ENCODE measurements around the gene HOOK2. TPM values are rescaled to one million over a fixed set of nuclear protein-coding genes. Genes with fewer than 3 reads are reported as not detected.

The HOOK2 gene
- total and polyA plus RNA-seq, 2 experiments from 2014 or later: 56.9 to 86.4 TPM

DNA sequence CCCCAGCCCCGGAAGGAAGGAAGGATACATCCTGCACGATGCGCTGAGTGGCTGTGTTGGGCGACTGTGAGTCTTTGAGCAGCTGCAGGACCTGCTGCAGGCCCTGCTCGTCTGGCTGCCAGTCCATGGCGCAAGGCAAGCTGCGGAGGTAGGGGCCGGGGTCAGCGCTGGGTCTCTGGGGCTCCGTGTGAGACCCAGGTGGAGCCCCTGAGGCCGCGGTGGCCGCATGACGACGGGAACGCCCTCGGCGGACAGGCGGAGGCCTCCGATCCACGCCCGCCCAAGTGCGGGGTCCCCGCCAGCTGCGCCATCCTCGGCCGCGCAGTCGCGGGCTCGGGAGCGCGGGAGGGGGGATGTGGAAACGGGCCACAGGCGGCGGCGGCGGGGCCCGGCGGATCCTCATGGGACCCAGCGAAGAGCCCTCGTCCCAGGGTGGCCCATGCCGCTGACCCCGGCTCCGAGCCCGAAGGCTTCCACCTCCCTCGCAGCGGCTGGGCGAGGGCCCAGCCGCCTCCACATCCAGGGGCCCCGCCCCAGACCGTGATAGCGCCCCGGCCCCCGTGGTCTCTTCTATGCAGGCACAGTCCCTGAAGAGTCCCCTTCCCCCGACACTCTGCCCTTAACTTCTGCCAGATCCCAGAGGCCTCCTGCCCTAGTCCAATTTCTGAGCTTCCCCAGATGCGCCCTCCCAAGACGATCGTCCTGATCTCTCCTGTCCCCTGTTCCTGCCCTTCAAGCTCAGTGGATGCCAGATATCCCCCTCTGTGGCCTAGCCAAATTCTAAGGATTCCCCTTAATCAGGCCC lies 54.3 kb downstream of the HOOK2 start (continued):
- TF ChIP-seq, protein P1, sequence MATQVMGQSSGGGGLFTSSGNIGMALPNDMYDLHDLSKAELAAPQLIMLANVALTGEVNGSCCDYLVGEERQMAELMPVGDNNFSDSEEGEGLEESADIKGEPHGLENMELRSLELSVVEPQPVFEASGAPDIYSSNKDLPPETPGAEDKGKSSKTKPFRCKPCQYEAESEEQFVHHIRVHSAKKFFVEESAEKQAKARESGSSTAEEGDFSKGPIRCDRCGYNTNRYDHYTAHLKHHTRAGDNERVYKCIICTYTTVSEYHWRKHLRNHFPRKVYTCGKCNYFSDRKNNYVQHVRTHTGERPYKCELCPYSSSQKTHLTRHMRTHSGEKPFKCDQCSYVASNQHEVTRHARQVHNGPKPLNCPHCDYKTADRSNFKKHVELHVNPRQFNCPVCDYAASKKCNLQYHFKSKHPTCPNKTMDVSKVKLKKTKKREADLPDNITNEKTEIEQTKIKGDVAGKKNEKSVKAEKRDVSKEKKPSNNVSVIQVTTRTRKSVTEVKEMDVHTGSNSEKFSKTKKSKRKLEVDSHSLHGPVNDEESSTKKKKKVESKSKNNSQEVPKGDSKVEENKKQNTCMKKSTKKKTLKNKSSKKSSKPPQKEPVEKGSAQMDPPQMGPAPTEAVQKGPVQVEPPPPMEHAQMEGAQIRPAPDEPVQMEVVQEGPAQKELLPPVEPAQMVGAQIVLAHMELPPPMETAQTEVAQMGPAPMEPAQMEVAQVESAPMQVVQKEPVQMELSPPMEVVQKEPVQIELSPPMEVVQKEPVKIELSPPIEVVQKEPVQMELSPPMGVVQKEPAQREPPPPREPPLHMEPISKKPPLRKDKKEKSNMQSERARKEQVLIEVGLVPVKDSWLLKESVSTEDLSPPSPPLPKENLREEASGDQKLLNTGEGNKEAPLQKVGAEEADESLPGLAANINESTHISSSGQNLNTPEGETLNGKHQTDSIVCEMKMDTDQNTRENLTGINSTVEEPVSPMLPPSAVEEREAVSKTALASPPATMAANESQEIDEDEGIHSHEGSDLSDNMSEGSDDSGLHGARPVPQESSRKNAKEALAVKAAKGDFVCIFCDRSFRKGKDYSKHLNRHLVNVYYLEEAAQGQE (IDR thresholded peaks at IDR 0.05; ENCODE audit: unreplicated experiment): no peak
- TF ChIP-seq ZNF331 (CRISPR knock-in tag; IDR thresholded peaks at IDR 0.05; ENCODE audit: low read depth): no peak
- TF ChIP-seq, protein P2, sequence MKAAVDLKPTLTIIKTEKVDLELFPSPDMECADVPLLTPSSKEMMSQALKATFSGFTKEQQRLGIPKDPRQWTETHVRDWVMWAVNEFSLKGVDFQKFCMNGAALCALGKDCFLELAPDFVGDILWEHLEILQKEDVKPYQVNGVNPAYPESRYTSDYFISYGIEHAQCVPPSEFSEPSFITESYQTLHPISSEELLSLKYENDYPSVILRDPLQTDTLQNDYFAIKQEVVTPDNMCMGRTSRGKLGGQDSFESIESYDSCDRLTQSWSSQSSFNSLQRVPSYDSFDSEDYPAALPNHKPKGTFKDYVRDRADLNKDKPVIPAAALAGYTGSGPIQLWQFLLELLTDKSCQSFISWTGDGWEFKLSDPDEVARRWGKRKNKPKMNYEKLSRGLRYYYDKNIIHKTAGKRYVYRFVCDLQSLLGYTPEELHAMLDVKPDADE (IDR thresholded peaks at IDR 0.05): no peak

- Mint-ChIP-seq H3K4me1 (peaks cover 8% of the 10 kb centered on the region), H3K4me3 (peak overlapping the region; percentile 91), H3K9me3 (peaks cover 4% of the 10 kb centered on the region; the same call in 1 of the 3 replicates), H3K27me3 (ENCODE audit: insufficient read depth, low read depth, poor library complexity) (peaks cover 27% of the 10 kb centered on the region), H3K36me3 (ENCODE audit: low read depth) (peaks cover 55% of the 10 kb centered on the region), H3K27ac (no peak overlapping the region)
- Histone ChIP-seq H3K4me1 (ENCODE audit: insufficient read depth) (peaks cover 9% of the 10 kb centered on the region; the same call in 1 of the 2 replicates), H3K4me3 (peak overlapping the region; percentile 80), H3F3A (replicated peaks; ENCODE audit: low read depth) (peaks cover 39% of the 10 kb centered on the region), H2AFZ (no peak overlapping the region), H3K27me3 (ENCODE audit: insufficient read depth) (no peaks in the 10 kb centered on the region), H3K36me3 (ENCODE audit: insufficient read depth) (peaks cover 23% of the 10 kb centered on the region), H4K20me1 (replicated peaks; ENCODE audit: insufficient read depth) (peaks cover 36% of the 10 kb centered on the region), H3K4me2 (peak overlapping the region; percentile 100), H3K27ac (ENCODE audit: low read depth) (peak overlapping the region; percentile 55; the same call in 1 of the 2 replicates), H3K79me2 (replicated peaks; ENCODE audit: insufficient read depth) (peaks cover 83% of the 10 kb centered on the region), H3K9me2 (ENCODE audit: insufficient read depth) (no peaks in the 10 kb centered on the region)
- ATAC-seq (no peak), DNase-seq (ENCODE audit: low spot score) (no peak)
- TF ChIP-seq NANOG (IDR thresholded peaks at IDR 0.05; ENCODE audit: borderline replicate concordance): no peak
- TF ChIP-seq JUNB (IDR thresholded peaks at IDR 0.05; ENCODE audit: unreplicated experiment): no peak
- no peak for TF ChIP-seq EZH2 (IDR thresholded peaks at IDR 0.05; ENCODE audit: low read depth, unreplicated experiment)
- no peak for TF ChIP-seq POLR2AphosphoS5 (IDR thresholded peaks at IDR 0.05; ENCODE audit: low read depth)
- TF ChIP-seq, protein P2 (IDR thresholded peaks at IDR 0.05): no peak
- TF ChIP-seq EZH2phosphoT487 (IDR thresholded peaks at IDR 0.05; ENCODE audit: unreplicated experiment): no peak
- TF ChIP-seq, protein P1 (IDR thresholded peaks at IDR 0.05; ENCODE audit: unreplicated experiment): no peak
- no peak for TF ChIP-seq ZNF114 (CRISPR knock-in tag; IDR thresholded peaks at IDR 0.05)
- TF ChIP-seq, protein P3, sequence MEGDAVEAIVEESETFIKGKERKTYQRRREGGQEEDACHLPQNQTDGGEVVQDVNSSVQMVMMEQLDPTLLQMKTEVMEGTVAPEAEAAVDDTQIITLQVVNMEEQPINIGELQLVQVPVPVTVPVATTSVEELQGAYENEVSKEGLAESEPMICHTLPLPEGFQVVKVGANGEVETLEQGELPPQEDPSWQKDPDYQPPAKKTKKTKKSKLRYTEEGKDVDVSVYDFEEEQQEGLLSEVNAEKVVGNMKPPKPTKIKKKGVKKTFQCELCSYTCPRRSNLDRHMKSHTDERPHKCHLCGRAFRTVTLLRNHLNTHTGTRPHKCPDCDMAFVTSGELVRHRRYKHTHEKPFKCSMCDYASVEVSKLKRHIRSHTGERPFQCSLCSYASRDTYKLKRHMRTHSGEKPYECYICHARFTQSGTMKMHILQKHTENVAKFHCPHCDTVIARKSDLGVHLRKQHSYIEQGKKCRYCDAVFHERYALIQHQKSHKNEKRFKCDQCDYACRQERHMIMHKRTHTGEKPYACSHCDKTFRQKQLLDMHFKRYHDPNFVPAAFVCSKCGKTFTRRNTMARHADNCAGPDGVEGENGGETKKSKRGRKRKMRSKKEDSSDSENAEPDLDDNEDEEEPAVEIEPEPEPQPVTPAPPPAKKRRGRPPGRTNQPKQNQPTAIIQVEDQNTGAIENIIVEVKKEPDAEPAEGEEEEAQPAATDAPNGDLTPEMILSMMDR (conservative IDR thresholded peaks at IDR 0.05; ENCODE audit: low read depth in 2 of 2): no peak
- no peak for TF ChIP-seq ZNF331 (CRISPR knock-in tag; IDR thresholded peaks at IDR 0.05; ENCODE audit: low read depth)
- TF ChIP-seq STAT1 (IDR thresholded peaks at IDR 0.05; ENCODE audit: unreplicated experiment): no peak
- no peak for TF ChIP-seq CREB1 (CRISPR knock-in tag; IDR thresholded peaks at IDR 0.05; ENCODE audit: low read depth)
These were observed 55.1 kb downstream of the HOOK2 start for GRCh38 chr19:12720296-12720695.
